ENCODE data around the gene MRPL47. TPM values are rescaled to one million over a fixed set of nuclear protein-coding genes. Genes with fewer than 3 reads are reported as not detected.
"Not testable (repeated sequence)": the region's sequence is repeated elsewhere in the genome, so short reads cannot be mapped to it uniquely, and the experiment has no call there.

Gene MRPL47
- 10 to 100 TPM; 60.4 to 70.5 (median 65.3) TPM for polyA plus RNA-seq (ENCODE audit: insufficient read length in 4 of 4)

- peak; percentile 96 to 98 (median 98) for DNase-seq (ENCODE audit: low read depth in 4 of 4, low spot score in 3 of 4)
These were observed at the start of gene MRPL47, which contains the start of gene NDUFB5 for GRCh38 chr3:179604321-179605078. Gene MRPL47, minus strand, starts transcription at chr3:179604638. Its CDS starts 14 bp downstream, at chr3:179604624. Gene NDUFB5, plus strand, starts transcription at chr3:179604794. Its CDS starts 22 bp downstream, at chr3:179604816.

- peak; percentile 57 to 64 (median 61) for DNase-seq (ENCODE audit: low read depth in 4 of 4, low spot score in 3 of 4)
These were observed 48.8 kb upstream of the MRPL47 start for GRCh38 chr3:179653096-179653797.

GRCh38 chr3:179652447-179653095 is 48.1 kb upstream of the MRPL47 start, which contains the start of gene USP13:
Gene USP13, plus strand, starts transcription at chr3:179653040. Its CDS starts 186 bp downstream, at chr3:179653226.
- DNase-seq (ENCODE audit: low read depth in 4 of 4, low spot score in 3 of 4), result peak; percentile 46 to 65 (median 62)

- no peak for DNase-seq (ENCODE audit: low read depth in 4 of 4, low spot score in 3 of 4)
These were observed 47.4 kb upstream of the MRPL47 start for GRCh38 chr3:179651687-179652446.

GRCh38 chr3:179646177-179646576 is 41.7 kb upstream of the MRPL47 start:
- no peak for DNase-seq (ENCODE audit: low read depth in 4 of 4, low spot score in 3 of 4)

GRCh38 chr3:179643837-179644236 is 39.4 kb upstream of the MRPL47 start:
- DNase-seq (ENCODE audit: low read depth in 4 of 4, low spot score in 3 of 4), result not testable (repeated sequence)

GRCh38 chr3:179642871-179643270 is 38.4 kb upstream of the MRPL47 start:
- no peak for DNase-seq (ENCODE audit: low read depth in 4 of 4, low spot score in 3 of 4)

GRCh38 chr3:179640469-179640868 is 36.0 kb upstream of the MRPL47 start:
- DNase-seq (ENCODE audit: low read depth in 4 of 4, low spot score in 3 of 4), result no peak

GRCh38 chr3:179630753-179631451 is 26.5 kb upstream of the MRPL47 start:
- no peak for DNase-seq (ENCODE audit: low read depth in 4 of 4, low spot score in 3 of 4)

GRCh38 chr3:179624451-179624850 is 20.0 kb upstream of the MRPL47 start:
- DNase-seq (ENCODE audit: low read depth in 4 of 4, low spot score in 3 of 4), result no peak

- DNase-seq (ENCODE audit: low read depth in 4 of 4, low spot score in 3 of 4), result no peak
These were observed 17.6 kb upstream of the MRPL47 start for GRCh38 chr3:179622023-179622422.

- DNase-seq (ENCODE audit: low read depth in 4 of 4, low spot score in 3 of 4), result no peak
These were observed 11.2 kb upstream of the MRPL47 start for GRCh38 chr3:179615458-179616173.

- DNase-seq (ENCODE audit: low read depth in 4 of 4, low spot score in 3 of 4), result no peak
These were observed 9.4 kb upstream of the MRPL47 start for GRCh38 chr3:179613807-179614206.

GRCh38 chr3:179610066-179610465 is 5.6 kb upstream of the MRPL47 start:
- no peak for DNase-seq (ENCODE audit: low read depth in 4 of 4, low spot score in 3 of 4)

- DNase-seq (ENCODE audit: low read depth in 4 of 4, low spot score in 3 of 4), result no peak
These were observed 4.7 kb upstream of the MRPL47 start for GRCh38 chr3:179608931-179609720.

GRCh38 chr3:179606534-179607085 is 2.2 kb upstream of the MRPL47 start:
- no peak for DNase-seq (ENCODE audit: low read depth in 4 of 4, low spot score in 3 of 4)

GRCh38 chr3:179603831-179604230 is 607 bp downstream of the MRPL47 start:
- no peak for DNase-seq (ENCODE audit: low read depth in 4 of 4, low spot score in 3 of 4)

GRCh38 chr3:179603321-179603720 is 1.1 kb downstream of the MRPL47 start:
- no peak for DNase-seq (ENCODE audit: low read depth in 4 of 4, low spot score in 3 of 4)
